Type B pancreatic cell (in vitro differentiated cells): Measurements from ENCODE around the gene MAGEA9B. TPM values are rescaled to one million over a fixed set of nuclear protein-coding genes. Genes with fewer than 3 reads are reported as not detected.
"Not testable (repeated sequence)": the region's sequence is repeated elsewhere in the genome, so short reads cannot be mapped to it uniquely, and the experiment has no call there.

Experiments used
- DNase-seq: peaks from one replicate; pipeline ENCODE4 v3.0.0; 2021; ENCODE audit warnings: mixed read lengths; ENCODE audit not compliant: unreplicated experiment; ENCODE audit errors: extremely low spot score
- H3K27ac Mint-ChIP-seq: 2 replicates; pipeline ENCODE4 v1.8.0; 2021; ENCODE audit warnings: mild to moderate bottlenecking, mixed read lengths
- H3K27me3 Mint-ChIP-seq: 2 replicates; pipeline ENCODE4 v1.8.0; 2021; ENCODE audit warnings: mixed read lengths
- H3K36me3 Mint-ChIP-seq: 2 replicates; pipeline ENCODE4 v1.8.0; 2021; ENCODE audit warnings: mixed read lengths
- H3K4me1 Mint-ChIP-seq: one replicate; pipeline ENCODE4 v1.8.0; 2021; ENCODE audit warnings: mixed read lengths; ENCODE audit not compliant: unreplicated experiment
- H3K4me3 Mint-ChIP-seq: 2 replicates; pipeline ENCODE4 v1.8.0; 2021; ENCODE audit warnings: mild to moderate bottlenecking, mixed read lengths
- H3K9me3 Mint-ChIP-seq: 2 replicates; pipeline ENCODE4 v1.8.0; 2021; ENCODE audit warnings: mixed read lengths
- CTCF ChIP-seq: fragments of 200-600 bp; sonication (generic); conservative IDR thresholded peaks from 2 replicates; pipeline ENCODE4 v1.5.0; 2021; ENCODE audit warnings: antibody characterized with exemption, mild to moderate bottlenecking
- total RNA-seq: library from RNA; stranded (reverse); gene quantifications from 2 replicates; pipeline ENCODE4 v1.2.1, GENCODE V29; 2021; ENCODE audit warnings: low replicate concordance

Gene MAGEA9B
- total RNA-seq, 1 donor from 2014 or later: not detected

GRCh38 chrX:149610511-149610910, 23.3 kb upstream of the MAGEA9B start:
- Mint-ChIP-seq H3K27ac (no peak overlapping the region), H3K9me3 (no peaks in the 10 kb centered on the region), H3K4me3 (no peak overlapping the region), H3K27me3 (no peaks in the 10 kb centered on the region), H3K36me3 (no peaks in the 10 kb centered on the region), H3K4me1 (no peaks in the 10 kb centered on the region)
- DNase-seq: no peak
- TF ChIP-seq CTCF: no peak

GRCh38 chrX:149607699-149608098, 20.4 kb upstream of the MAGEA9B start:
- no peak for TF ChIP-seq CTCF
- Mint-ChIP-seq H3K9me3 (no peaks in the 10 kb centered on the region), H3K27me3 (no peaks in the 10 kb centered on the region), H3K27ac (no peak overlapping the region), H3K36me3 (peaks cover 4% of the 10 kb centered on the region), H3K4me1 (no peaks in the 10 kb centered on the region), H3K4me3 (no peak overlapping the region)
- DNase-seq: no peak

GRCh38 chrX:149605248-149605885, 18.1 kb upstream of the MAGEA9B start:
- H3K4me3 Mint-ChIP-seq, H3K27ac Mint-ChIP-seq, H3K9me3 Mint-ChIP-seq, H3K27me3 Mint-ChIP-seq, DNase-seq, H3K36me3 Mint-ChIP-seq, H3K4me1 Mint-ChIP-seq: not testable (repeated sequence)

GRCh38 chrX:149598603-149599002, 11.3 kb upstream of the MAGEA9B start:
- H3K4me3 Mint-ChIP-seq, DNase-seq, H3K36me3 Mint-ChIP-seq, H3K27me3 Mint-ChIP-seq, H3K27ac Mint-ChIP-seq, H3K9me3 Mint-ChIP-seq, H3K4me1 Mint-ChIP-seq: not testable (repeated sequence)

- H3K36me3 Mint-ChIP-seq, H3K4me3 Mint-ChIP-seq, H3K4me1 Mint-ChIP-seq, H3K27ac Mint-ChIP-seq, H3K9me3 Mint-ChIP-seq, H3K27me3 Mint-ChIP-seq, DNase-seq: not testable (repeated sequence)
These were observed 8.7 kb upstream of the MAGEA9B start for GRCh38 chrX:149595943-149596342.

GRCh38 chrX:149595214-149595613, 8.0 kb upstream of the MAGEA9B start, which contains the start of gene HSFX2:
TSS of gene HSFX2 (minus strand) at chrX:149595314. CDS start at chrX:149594700, 614 bp downstream.
- DNase-seq, H3K4me1 Mint-ChIP-seq, H3K9me3 Mint-ChIP-seq, H3K27me3 Mint-ChIP-seq, H3K36me3 Mint-ChIP-seq, H3K4me3 Mint-ChIP-seq, H3K27ac Mint-ChIP-seq: not testable (repeated sequence)

GRCh38 chrX:149590993-149591392, 3.7 kb upstream of the MAGEA9B start:
- H3K4me1 Mint-ChIP-seq, H3K36me3 Mint-ChIP-seq, H3K27ac Mint-ChIP-seq, H3K4me3 Mint-ChIP-seq, DNase-seq, H3K27me3 Mint-ChIP-seq, H3K9me3 Mint-ChIP-seq: not testable (repeated sequence)

GRCh38 chrX:149585631-149586030, 1.6 kb downstream of the MAGEA9B start:
- H3K4me3 Mint-ChIP-seq, H3K36me3 Mint-ChIP-seq, DNase-seq, H3K27ac Mint-ChIP-seq, H3K27me3 Mint-ChIP-seq, H3K4me1 Mint-ChIP-seq, H3K9me3 Mint-ChIP-seq: not testable (repeated sequence)

GRCh38 chrX:149573456-149573855, 13.8 kb downstream of the MAGEA9B start:
- H3K9me3 Mint-ChIP-seq, H3K36me3 Mint-ChIP-seq, H3K27ac Mint-ChIP-seq, H3K4me3 Mint-ChIP-seq, H3K27me3 Mint-ChIP-seq, DNase-seq, H3K4me1 Mint-ChIP-seq: not testable (repeated sequence)
